K562 (cell line): ENCODE data around the gene ATRN.

Experiments
- ELF1 ChIP-seq: fragments of 200-800 bp; sonication (Bioruptor generic); IDR thresholded peaks from 2 replicates; pipeline ENCODE4 v1.6.1; 2016; ENCODE audit warnings: missing genetic modification characterization, missing compliant biosample characterization
- KLF1 ChIP-seq: fragments of 450-650 bp; IDR thresholded peaks from 2 replicates; pipeline ENCODE4 v1.6.1; 2016; ENCODE audit warnings: missing genetic modification characterization, missing compliant biosample characterization
- MEIS2 ChIP-seq: fragments of 450-650 bp; IDR thresholded peaks from 2 replicates; pipeline ENCODE4 v1.6.1; 2014; ENCODE audit warnings: mild to moderate bottlenecking; ENCODE audit not compliant: partially characterized antibody
- NR2F6 ChIP-seq: fragments of 450-650 bp; formaldehyde crosslinking; IDR thresholded peaks from 2 replicates; pipeline ENCODE4 v1.4.0; 2020; ENCODE audit warnings: mild to moderate bottlenecking
- RCOR1 ChIP-seq, 2 experiments: IDR thresholded peaks; 2 replicates each; pipeline ENCODE4 v1.6.1; 2012; ENCODE audit warnings: low read depth in 2 of 2, low read length in 2 of 2, borderline replicate concordance in 1 of 2, improper control_type of control experiment in 1 of 2
- TF ChIP-seq, protein P1 (sequence below), 3 experiments: IDR thresholded peaks in 2 of 3; conservative IDR thresholded peaks in 1 of 3; 2 replicates each; pipeline ENCODE4 v1.5.1; 2011 to 2012; ENCODE audit warnings: low read length in 3 of 3, mild to moderate bottlenecking in 3 of 3, control low read depth in 2 of 3, improper control_type of control experiment in 1 of 3, inconsistent platforms in 1 of 3, low read depth in 1 of 3, mixed read lengths in 1 of 3, moderate library complexity in 1 of 3; ENCODE audit not compliant: insufficient read depth in 2 of 3
- TF ChIP-seq, protein P2 (sequence below): fragments of 450-650 bp; formaldehyde crosslinking; IDR thresholded peaks from 2 replicates; pipeline ENCODE4 v1.4.0; 2022; ENCODE audit warnings: mild to moderate bottlenecking, moderate library complexity
- TF ChIP-seq, protein P3 (sequence below): sonication (generic); formaldehyde crosslinking; IDR thresholded peaks from 2 replicates; pipeline ENCODE4 v1.8.1; 2022; ENCODE audit warnings: missing genetic modification reagents

DNA sequence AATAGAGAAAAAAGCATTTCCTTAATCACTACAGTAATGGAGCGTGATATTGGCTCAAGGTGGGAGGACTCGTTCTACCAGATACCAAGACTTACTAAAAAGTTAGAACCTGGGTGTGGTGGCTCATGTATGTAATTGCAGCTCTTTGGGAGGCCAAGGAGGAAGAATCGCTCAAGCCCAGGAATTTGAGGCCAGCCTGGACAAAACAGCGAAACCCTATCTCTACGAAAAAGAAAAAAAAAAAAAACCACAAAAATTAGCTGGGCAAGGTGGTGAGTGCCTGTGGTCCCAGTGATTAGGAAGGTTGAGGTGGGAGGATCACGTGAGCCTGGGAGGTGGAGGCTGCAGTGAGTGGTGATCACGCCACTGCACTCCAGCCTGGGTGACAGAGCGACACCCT is 24.0 kb upstream of the ATRN start:
- TF ChIP-seq KLF1 (tag) (no peak), MEIS2 (peak; percentile 39), RCOR1 (IDR thresholded peaks at IDR 0.05; ENCODE audit: borderline replicate concordance in 1 of 2, low read depth in 2 of 2, low read length in 2 of 2) (peak; percentile 70 to 88; a peak in 3 of 4 replicates), ELF1 (tag) (no peak), NR2F6 (CRISPR knock-in tag) (no peak)
- TF ChIP-seq, protein P1, sequence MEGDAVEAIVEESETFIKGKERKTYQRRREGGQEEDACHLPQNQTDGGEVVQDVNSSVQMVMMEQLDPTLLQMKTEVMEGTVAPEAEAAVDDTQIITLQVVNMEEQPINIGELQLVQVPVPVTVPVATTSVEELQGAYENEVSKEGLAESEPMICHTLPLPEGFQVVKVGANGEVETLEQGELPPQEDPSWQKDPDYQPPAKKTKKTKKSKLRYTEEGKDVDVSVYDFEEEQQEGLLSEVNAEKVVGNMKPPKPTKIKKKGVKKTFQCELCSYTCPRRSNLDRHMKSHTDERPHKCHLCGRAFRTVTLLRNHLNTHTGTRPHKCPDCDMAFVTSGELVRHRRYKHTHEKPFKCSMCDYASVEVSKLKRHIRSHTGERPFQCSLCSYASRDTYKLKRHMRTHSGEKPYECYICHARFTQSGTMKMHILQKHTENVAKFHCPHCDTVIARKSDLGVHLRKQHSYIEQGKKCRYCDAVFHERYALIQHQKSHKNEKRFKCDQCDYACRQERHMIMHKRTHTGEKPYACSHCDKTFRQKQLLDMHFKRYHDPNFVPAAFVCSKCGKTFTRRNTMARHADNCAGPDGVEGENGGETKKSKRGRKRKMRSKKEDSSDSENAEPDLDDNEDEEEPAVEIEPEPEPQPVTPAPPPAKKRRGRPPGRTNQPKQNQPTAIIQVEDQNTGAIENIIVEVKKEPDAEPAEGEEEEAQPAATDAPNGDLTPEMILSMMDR (IDR thresholded peaks at IDR 0.05 in 2 of 3, conservative IDR thresholded peaks at IDR 0.05 in 1 of 3; ENCODE audit: insufficient read depth in 2 of 3, low read depth in 1 of 3, low read length in 3 of 3): peak in 2 of 3 experiments; percentile 4 to 18; a peak in 1 of 6 replicates
- TF ChIP-seq, protein P2, sequence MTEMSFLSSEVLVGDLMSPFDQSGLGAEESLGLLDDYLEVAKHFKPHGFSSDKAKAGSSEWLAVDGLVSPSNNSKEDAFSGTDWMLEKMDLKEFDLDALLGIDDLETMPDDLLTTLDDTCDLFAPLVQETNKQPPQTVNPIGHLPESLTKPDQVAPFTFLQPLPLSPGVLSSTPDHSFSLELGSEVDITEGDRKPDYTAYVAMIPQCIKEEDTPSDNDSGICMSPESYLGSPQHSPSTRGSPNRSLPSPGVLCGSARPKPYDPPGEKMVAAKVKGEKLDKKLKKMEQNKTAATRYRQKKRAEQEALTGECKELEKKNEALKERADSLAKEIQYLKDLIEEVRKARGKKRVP (CRISPR knock-in tag): no peak
- TF ChIP-seq, protein P3, sequence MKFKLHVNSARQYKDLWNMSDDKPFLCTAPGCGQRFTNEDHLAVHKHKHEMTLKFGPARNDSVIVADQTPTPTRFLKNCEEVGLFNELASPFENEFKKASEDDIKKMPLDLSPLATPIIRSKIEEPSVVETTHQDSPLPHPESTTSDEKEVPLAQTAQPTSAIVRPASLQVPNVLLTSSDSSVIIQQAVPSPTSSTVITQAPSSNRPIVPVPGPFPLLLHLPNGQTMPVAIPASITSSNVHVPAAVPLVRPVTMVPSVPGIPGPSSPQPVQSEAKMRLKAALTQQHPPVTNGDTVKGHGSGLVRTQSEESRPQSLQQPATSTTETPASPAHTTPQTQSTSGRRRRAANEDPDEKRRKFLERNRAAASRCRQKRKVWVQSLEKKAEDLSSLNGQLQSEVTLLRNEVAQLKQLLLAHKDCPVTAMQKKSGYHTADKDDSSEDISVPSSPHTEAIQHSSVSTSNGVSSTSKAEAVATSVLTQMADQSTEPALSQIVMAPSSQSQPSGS: no peak
